SU-DHL-6 (cell line): ENCODE results near the gene ARMC10.

Experiments
- EZH2phosphoT487 ChIP-seq: fragments of 200-600 bp; sonication (generic), shearing (Covaris generic); conservative IDR thresholded peaks from 2 replicates; pipeline ENCODE4 v1.6.1; 2018; ENCODE audit warnings: mild to moderate bottlenecking, antibody characterized with exemption, low read length, moderate library complexity, mixed read lengths
- TF ChIP-seq, protein P1 (sequence below): fragments of 200-600 bp; sonication (generic); IDR thresholded peaks from one replicate; pipeline ENCODE4 v1.5.1; 2017; ENCODE audit warnings: antibody characterized with exemption, mild to moderate bottlenecking, low read length, moderate library complexity; ENCODE audit not compliant: insufficient read depth, poor library complexity, severe bottlenecking

DNA sequence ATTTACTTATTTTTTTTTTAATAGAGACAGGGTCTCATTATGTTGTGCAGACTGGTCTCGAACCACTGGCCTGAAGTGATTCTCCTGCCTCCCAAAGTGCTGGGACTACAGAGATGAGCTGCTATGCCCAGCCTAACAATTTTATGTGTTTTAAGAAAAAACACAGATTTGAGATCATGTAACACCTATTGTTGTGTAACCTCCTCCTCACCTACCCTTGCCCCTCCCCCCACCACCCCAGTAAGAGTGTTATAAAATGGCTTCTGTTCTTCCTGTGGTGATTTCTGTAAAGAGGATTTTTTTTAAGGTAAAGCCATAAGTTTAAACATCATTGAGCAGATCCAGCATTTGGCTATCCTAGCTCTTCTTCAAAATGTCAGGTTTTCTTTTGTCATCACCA lies 7.6 kb downstream of the ARMC10 start:
- TF ChIP-seq, protein P1, sequence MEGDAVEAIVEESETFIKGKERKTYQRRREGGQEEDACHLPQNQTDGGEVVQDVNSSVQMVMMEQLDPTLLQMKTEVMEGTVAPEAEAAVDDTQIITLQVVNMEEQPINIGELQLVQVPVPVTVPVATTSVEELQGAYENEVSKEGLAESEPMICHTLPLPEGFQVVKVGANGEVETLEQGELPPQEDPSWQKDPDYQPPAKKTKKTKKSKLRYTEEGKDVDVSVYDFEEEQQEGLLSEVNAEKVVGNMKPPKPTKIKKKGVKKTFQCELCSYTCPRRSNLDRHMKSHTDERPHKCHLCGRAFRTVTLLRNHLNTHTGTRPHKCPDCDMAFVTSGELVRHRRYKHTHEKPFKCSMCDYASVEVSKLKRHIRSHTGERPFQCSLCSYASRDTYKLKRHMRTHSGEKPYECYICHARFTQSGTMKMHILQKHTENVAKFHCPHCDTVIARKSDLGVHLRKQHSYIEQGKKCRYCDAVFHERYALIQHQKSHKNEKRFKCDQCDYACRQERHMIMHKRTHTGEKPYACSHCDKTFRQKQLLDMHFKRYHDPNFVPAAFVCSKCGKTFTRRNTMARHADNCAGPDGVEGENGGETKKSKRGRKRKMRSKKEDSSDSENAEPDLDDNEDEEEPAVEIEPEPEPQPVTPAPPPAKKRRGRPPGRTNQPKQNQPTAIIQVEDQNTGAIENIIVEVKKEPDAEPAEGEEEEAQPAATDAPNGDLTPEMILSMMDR: no peak
- no peak for TF ChIP-seq EZH2phosphoT487
